NCI-H1436 treated with DMSO at 0.1 percent for 48 hours (cell line): Measurements from ENCODE around the gene ELOVL6.
"Not testable (repeated sequence)": the region's sequence is repeated elsewhere in the genome, so short reads cannot be mapped to it uniquely, and the experiment has no call there.

ENCODE experiments used
- DNase-seq: peaks from one replicate; lab custom pipeline; 2025; lab: John Stamatoyannopoulos, UW

The ELOVL6 gene

GRCh38 chr4:110074570-110074969, 123.8 kb downstream of the ELOVL6 start:
- no peak for DNase-seq

DNA sequence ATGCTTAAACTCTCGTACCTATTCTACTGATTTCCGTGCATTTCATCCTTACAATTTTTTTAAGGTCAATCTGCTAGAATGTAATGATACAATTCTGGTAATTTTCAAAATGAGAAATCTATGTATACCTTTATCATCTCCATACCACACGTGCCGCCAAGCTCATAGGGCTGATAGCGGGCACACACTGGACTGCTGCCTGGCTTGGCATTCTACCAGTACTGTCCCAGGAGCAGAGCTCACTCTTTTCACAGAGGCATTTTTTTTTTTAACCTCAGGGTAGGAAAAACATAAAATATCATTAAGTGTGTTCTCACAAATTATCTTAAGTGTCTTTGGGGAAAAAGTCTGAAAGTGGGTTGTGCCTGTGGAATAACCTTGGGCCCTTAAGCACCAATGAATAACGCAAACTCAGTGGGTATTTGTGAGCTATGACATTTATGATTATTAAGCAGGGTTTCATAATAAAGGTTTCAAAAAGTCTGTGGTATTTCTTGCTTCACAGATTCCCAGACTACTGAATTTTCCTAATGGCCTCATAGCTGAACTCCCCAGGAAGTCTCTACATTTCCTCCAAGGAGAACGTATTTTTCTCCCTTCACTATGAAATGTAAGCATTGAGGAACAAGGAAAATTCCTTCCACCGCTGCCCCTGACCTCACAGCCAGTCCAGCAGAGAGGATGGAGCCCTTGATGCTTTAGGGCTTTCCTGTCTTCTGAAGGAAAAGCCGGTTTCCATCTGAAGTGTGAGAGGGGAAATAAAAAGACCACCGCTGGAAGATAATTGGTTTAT, 125.2 kb downstream of the ELOVL6 start:
- no peak for DNase-seq

GRCh38 chr4:110071466-110071865, 126.9 kb downstream of the ELOVL6 start:
- no peak for DNase-seq

DNA sequence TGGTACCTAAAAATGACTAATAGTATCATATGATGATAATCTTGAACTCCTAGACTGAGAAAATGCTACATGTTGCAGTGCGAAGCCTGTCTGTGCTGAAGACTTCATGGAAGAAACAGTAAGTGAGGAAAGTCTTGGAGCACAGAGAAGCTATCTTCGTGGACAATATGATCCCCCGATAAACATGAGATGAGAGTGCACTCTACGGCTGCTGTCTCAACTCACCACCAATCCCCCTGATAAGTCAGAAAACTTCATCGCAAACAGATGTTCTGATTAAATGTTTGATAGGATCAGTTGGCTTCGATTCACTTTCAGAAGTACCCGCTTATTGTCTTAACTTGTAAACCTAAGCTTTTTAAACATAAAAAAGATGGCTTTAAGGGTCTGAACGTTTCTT, 130.2 kb downstream of the ELOVL6 start:
- no peak for DNase-seq

GRCh38 chr4:110064934-110065333, 133.5 kb downstream of the ELOVL6 start:
- no peak for DNase-seq

DNA sequence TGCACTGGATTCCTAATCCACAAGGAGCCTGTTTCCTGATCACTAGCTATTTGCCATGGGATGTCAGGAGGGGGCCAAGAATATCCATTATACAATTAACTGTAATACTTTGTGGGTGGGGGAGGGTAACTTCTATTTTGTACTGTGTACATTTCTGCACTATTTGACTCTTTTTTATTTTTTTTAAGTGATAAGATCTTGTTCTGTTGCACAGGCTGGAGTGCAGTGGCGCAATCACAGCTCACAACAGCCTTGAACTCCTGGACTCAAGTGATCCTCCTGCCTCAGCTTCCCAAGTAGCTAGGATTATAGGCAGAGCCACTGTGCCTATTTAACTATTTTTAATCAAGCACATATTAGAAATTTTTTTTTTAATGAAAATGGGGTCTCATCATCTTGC, 134.1 kb downstream of the ELOVL6 start:
- no peak for DNase-seq

DNA sequence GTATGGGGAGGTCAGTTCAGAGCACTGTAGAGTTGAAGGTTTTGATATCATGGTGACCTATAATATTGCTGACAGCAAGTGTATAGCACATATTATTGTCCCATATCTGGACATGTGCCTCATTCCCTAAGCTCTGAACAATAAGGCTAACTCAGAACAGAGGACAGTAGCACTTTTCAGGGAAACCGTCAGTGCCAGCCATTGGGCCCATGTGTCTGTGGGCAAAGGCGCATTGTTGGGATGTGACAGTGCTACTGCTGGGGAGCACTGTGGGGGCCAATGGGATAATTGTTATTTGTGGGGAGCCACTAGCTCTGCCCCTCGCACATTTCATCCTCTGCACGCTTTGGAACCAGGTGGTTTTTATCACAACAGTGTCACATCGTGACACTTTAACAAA, 136.2 kb downstream of the ELOVL6 start:
- DNase-seq: no peak

GRCh38 chr4:110061076-110061475, 137.3 kb downstream of the ELOVL6 start:
- no peak for DNase-seq

- no peak for DNase-seq
Observed at GRCh38 chr4:110059556-110060191, 138.7 kb downstream of the ELOVL6 start.

DNA sequence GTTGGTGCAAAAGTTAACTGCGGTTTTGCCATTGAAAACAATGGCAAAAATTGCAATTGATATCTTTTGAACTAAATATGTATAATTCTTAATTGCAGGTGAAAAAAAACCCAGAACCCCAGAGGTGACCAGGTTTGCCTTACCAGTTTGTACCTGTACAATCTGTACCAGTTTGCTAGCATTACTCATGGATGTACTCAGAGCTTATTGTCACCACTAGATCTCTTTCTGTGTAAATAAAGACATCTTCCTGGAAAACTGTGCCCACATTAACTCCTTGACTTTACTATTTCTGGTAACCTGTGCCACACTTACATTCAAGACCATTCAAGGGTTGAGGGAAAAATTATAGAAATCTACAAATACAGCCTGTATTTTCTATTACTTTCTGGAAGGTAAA, 139.7 kb downstream of the ELOVL6 start:
- no peak for DNase-seq

DNA sequence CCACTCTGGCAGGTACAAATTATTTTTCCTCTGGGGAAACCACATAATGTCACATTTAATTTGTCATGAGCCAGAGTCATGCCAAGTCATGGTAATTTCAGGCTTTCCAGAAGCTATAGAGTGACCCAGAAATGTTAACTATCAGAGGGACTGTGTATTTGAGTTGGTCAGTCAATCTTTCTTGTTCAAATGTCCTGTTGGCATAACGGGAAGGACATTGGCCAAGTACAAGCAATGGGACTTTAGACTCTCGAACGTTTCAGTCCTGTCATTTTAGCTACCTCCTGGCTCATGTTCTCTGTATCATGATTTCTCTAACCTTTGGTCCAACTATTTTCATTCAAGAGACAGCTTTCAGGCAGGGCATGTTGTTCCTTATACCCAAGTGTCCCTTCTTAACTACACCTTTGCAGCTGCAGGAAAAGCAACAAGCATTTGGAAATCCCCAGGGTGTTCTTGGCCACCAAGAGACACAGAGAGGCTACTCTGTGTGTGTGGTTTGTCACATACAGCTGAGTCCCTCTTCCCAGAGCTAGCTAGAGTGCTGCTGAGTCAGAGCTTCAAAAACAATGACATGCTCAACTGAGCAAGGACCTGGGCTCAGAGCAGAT, 143.2 kb downstream of the ELOVL6 start:
- DNase-seq: no peak

DNA sequence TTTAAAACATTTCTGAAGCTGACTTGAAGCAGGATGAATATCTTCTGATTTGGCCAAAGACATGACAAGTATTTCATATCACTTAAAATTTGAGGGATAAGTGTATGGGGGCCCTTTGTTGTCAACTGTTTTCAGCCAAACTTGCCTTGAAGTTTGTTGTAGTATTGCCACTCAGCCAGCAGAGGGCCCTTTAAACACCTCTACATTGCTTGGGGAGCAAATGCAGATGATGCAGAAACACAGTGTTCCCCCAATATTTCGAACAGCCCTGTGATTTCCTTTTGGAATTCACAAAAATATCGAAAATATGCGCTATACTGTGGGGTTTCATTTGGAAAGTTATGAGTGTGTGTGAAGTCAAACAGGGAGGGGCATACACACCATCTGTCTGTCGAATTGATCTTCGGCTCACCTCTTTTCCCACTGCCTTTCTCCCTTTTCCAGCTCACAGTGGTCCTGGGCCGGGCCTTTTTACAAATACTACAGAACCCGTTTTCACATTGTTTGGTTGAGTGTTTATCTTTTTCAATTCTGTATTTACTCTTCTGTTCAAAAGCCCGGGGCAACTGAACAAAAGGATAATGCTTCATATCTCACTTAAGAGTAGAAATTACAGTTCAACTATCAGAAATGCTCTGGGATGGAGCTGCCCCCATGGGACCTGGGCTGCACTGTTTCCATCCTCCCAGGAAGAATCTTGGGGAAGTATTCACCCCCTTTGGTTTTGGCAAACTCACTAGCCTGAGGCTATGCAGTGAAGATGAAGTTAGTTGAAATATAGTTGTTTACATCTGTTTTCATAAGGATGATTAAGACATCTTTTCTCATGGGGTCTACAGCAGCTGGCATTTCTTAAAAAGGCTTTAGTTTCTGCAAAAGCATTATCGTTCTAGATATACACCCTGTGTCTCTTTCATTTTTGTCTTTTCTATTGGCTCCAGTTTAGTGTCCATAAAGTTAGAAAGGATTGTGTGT, 148.2 kb downstream of the ELOVL6 start:
- no peak for DNase-seq

GRCh38 chr4:110046588-110047049, 151.8 kb downstream of the ELOVL6 start:
- DNase-seq: no peak

- DNase-seq: no peak
Observed at GRCh38 chr4:110042545-110043517, 155.6 kb downstream of the ELOVL6 start.

- no peak for DNase-seq
Observed at GRCh38 chr4:110041735-110042134, 156.7 kb downstream of the ELOVL6 start.

- not testable (repeated sequence) for DNase-seq
Observed at GRCh38 chr4:110039164-110039563, 159.3 kb downstream of the ELOVL6 start.

DNA sequence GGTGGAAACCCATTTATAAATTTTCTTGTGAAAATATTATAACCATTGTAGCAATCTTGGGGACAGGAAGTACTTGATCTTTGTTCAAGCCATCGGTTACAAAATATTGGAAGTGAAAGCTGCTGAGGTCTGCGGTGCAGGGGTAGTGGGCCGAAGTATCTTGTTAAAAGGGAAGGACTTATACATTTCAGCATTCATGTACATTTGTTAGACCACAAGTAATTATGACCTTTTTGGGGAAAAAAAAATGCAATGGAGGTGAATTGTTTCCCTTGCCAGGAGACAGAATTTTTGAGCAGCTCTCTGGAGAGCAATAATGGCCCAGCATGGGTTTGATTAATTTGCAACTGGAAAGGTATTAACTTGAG, 164.4 kb downstream of the ELOVL6 start:
- no peak for DNase-seq

DNA sequence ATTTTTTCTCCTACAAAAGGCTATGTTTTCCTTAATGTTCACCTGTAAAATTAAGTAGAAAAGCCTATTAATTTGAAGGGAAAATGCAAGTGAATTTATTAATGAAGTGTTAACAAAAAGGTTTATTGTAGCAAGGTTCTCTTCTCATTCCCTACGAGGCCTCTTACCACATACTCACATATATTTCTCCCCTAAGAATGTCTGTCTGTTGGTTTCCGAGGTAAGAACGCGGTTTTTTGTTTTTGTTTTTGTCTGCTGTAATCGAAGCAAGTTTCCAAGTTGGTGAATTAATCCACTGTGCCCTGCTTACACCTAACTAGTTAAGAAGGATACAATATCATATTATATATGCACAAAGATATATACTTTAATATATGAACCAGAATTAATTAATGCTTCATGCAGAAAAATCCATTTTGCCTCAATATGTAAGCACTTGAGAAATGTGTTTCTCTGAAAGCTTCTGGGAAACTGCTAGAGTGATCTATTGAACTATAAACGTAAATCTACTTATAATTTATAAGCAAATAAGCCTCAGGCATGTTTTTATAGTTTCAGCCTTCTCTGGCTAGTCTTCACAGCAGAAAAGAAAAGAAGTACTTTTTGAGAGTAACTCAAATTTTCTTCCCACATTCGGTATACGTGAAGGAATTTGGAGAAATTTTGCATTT, 164.9 kb downstream of the ELOVL6 start:
- DNase-seq: no peak

DNA sequence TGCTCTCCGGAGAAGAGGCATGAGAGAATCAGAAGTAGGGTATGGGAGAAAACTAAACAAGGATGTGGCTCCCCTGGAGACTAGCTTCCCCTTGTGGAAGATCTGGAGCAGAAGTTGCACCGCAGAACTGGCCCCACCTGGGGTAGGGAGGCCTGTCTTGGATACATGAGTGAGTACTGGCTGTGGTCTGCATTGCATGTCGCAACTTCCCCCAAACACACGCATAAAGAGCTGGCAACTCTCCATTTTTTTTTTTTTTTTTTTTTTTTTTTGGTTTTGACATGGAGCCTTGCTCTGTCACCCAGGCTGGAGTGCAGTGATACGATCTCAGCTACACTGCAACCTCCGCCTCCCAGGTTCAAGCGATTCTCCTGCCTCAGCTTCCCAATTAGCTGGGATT, 165.8 kb downstream of the ELOVL6 start:
- DNase-seq: no peak

GRCh38 chr4:110025718-110026117, 172.7 kb downstream of the ELOVL6 start:
- DNase-seq: no peak
